ENCODE results near the gene RBM45.
"Not testable (repeated sequence)": the region's sequence is repeated elsewhere in the genome, so short reads cannot be mapped to it uniquely, and the experiment has no call there.

RBM45 gene

DNA sequence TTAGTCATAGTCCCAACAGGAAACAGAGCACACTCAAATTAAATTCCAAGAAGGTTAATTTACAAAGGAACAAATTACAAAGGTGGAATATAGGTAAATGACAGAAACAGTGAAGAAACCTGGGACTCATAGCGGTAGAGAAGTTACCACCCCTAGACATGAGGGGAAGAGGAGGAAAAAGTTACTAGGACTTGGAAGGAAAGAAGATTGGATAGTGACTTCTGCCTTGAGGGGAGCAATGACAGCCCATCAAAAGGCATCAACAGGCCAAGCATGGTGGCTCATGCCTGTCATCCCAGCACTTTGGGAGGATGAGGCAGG, 37.3 kb upstream of the RBM45 start:
- Histone ChIP-seq H3K4me3 (ENCODE audit: extremely low read depth, insufficient read depth, low read length, poor library complexity, severe bottlenecking) (no peak overlapping the region), H3K27ac (ENCODE audit: low read depth, low read length, severe bottlenecking) (peak overlapping the region; percentile 10), H3K4me1 (ENCODE audit: control insufficient read depth, insufficient read depth, low read length, poor library complexity, severe bottlenecking) (peaks cover 19% of the 10 kb centered on the region), H3K9me3 (ENCODE audit: control insufficient read depth, low read length) (no peaks in the 10 kb centered on the region), H3K36me3 (ENCODE audit: control insufficient read depth, insufficient read depth, low read length) (no peaks in the 10 kb centered on the region)
- WGBS, 2 experiments (ENCODE audit: insufficient coverage in 2 of 2): 93 to 100% methylated on average over 1 of the region's 1 CpG

DNA sequence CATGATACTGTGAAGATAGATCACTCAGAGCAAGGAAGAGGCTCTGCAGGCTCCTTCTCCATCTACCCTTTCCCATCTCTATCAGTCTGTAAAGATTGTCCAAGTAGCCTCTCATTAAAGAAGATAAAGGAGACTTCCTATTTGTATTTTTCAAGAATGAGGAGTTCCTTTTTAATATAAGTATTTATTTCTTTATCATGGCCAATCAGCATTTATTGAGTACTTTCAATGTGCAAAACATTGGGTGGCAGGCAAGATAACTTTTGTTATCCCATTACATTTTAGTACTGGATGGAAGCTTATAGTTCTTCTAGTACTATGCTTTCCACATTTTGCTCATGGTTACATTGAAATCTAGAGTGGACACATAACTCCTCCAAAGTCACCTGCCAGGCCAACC, 36.1 kb upstream of the RBM45 start:
- H3K4me3 ChIP-seq (ENCODE audit: extremely low read depth, insufficient read depth, low read length, poor library complexity, severe bottlenecking): no peak overlapping the region
- H3K4me1 ChIP-seq (ENCODE audit: control insufficient read depth, insufficient read depth, low read length, poor library complexity, severe bottlenecking): peaks cover 18% of the 10 kb centered on the region
- no peaks in the 10 kb centered on the region for H3K9me3 ChIP-seq (ENCODE audit: control insufficient read depth, low read length)
- no peaks in the 10 kb centered on the region for H3K36me3 ChIP-seq (ENCODE audit: control insufficient read depth, insufficient read depth, low read length)
- H3K27ac ChIP-seq (ENCODE audit: low read depth, low read length, severe bottlenecking): no peak overlapping the region

DNA sequence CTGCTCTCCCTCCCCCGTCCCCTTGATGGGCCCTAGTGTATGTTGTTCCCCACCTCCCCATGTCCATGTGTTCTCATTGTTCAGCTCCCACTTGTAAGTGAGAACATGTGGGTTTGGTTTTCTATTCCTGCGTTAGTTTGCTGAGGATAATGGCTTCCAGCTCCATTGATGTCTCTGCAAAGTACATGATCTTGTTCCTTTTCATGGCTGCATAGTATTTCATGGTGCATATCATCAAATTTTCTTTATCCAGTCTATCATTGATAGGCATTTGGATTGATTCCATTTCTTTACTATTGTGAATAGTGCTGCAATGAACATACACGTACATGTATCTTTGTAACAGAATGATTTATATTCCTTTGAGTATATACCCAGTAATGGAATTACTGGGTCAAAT, 33.0 kb upstream of the RBM45 start:
- WGBS, 2 experiments (ENCODE audit: insufficient coverage in 2 of 2): no CpG with 5 or more reads among the region's 3 CpGs
- not testable (repeated sequence) for H3K4me1 ChIP-seq (ENCODE audit: control insufficient read depth, insufficient read depth, low read length, poor library complexity, severe bottlenecking); H3K27ac ChIP-seq (ENCODE audit: low read depth, low read length, severe bottlenecking)

DNA sequence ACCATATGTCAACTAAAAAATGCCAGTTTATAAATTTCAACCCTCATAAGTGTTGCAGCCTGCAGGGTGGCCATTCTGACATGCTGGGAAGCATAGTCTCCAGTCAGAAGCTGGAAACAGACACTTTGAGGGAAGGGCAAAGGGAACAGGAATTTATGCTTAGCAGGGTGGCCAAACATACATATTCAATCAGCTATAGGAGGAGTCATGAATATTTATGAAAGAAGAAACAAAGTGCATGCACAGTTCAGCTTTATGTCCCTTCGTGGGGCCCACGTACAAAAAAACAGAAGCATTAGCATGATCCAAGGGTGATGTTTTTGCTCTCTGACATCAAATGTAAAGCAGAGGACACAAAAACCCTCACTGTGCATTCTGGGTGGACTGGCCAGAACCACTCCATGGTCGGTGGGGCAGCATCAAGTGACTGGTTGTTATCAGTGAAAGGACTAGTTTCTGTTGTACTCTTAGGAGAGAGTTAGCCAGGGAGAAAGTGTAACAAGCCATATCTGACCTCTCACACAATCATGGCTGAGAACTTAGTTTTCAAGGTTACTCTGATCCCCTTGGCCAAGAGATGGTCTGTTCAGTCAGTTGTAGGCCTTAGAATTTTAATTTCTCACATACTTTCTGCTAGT, 29.7 kb upstream of the RBM45 start:
- WGBS, 2 experiments (ENCODE audit: insufficient coverage in 2 of 2): 62 to 90% methylated on average over 2 to 3 of the region's 3 CpGs
- no peaks in the 10 kb centered on the region for H3K4me1 ChIP-seq (ENCODE audit: control insufficient read depth, insufficient read depth, low read length, poor library complexity, severe bottlenecking)

More for the DNA sequence above, 33.0 kb upstream of the RBM45 start:
- not testable (repeated sequence) for H3K9me3 ChIP-seq (ENCODE audit: control insufficient read depth, low read length); H3K4me3 ChIP-seq (ENCODE audit: extremely low read depth, insufficient read depth, low read length, poor library complexity, severe bottlenecking); H3K36me3 ChIP-seq (ENCODE audit: control insufficient read depth, insufficient read depth, low read length)

DNA sequence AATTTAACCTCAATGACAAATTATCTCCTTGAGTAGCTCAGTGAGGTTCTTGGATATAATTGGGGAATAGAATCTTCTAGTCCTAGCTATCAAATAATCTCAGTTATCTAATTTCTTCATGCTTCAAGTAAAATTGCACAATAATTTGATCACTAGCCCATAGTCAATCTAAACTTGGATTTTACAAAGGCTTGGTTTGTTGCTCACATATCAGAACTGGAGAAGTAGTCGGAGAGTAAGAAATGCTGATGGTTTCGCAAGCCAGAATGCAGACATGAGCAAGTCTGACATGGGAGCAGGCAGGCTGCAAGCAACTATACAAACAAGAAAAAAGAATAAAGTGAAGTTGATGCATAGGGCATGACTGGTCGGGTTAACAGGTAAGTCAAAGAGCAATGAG, 28.0 kb upstream of the RBM45 start:
- 83 to 100% methylated on average over 1 of the region's 3 CpGs for WGBS, 2 experiments (ENCODE audit: insufficient coverage in 2 of 2)
- Histone ChIP-seq H3K4me1 (ENCODE audit: control insufficient read depth, insufficient read depth, low read length, poor library complexity, severe bottlenecking) (no peaks in the 10 kb centered on the region), H3K4me3 (ENCODE audit: extremely low read depth, insufficient read depth, low read length, poor library complexity, severe bottlenecking) (no peak overlapping the region), H3K9me3 (ENCODE audit: control insufficient read depth, low read length) (no peaks in the 10 kb centered on the region), H3K36me3 (ENCODE audit: control insufficient read depth, insufficient read depth, low read length) (no peaks in the 10 kb centered on the region), H3K27ac (ENCODE audit: low read depth, low read length, severe bottlenecking) (no peak overlapping the region)

More for the DNA sequence above, 29.7 kb upstream of the RBM45 start:
- no peak overlapping the region for H3K4me3 ChIP-seq (ENCODE audit: extremely low read depth, insufficient read depth, low read length, poor library complexity, severe bottlenecking)
- H3K9me3 ChIP-seq (ENCODE audit: control insufficient read depth, low read length): no peaks in the 10 kb centered on the region
- no peak overlapping the region for H3K27ac ChIP-seq (ENCODE audit: low read depth, low read length, severe bottlenecking)
- H3K36me3 ChIP-seq (ENCODE audit: control insufficient read depth, insufficient read depth, low read length): no peaks in the 10 kb centered on the region

DNA sequence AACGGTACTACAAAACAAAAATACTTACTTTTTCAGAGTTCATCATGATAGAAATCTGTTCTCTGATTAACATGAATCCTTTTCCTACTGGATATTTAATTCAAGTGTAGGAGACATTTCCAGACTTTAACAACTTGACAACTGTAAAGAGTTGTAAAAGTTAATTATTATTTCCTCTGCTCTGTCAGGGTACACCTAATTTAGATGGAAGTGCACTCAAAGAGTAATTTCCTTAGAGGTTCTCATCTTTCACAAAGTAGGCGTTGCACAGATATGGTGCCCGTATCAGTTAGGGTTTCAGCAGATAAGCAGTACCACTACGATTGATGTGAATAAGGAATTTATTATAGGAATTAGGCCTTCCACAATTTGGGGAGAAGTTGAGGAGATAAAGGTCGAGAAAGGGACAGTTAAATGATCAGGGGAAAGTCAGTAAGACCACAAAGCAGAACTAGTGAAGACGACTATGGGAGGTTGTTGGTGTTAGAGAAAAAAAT, 23.4 kb upstream of the RBM45 start:
- H3K4me3 ChIP-seq (ENCODE audit: extremely low read depth, insufficient read depth, low read length, poor library complexity, severe bottlenecking): no peak overlapping the region
- no peaks in the 10 kb centered on the region for H3K4me1 ChIP-seq (ENCODE audit: control insufficient read depth, insufficient read depth, low read length, poor library complexity, severe bottlenecking)
- whole genome bisulfite sequencing, 2 experiments (ENCODE audit: insufficient coverage in 2 of 2): 82 to 97% methylated on average over 4 of the region's 6 CpGs
- H3K9me3 ChIP-seq (ENCODE audit: control insufficient read depth, low read length): no peaks in the 10 kb centered on the region
- no peaks in the 10 kb centered on the region for H3K36me3 ChIP-seq (ENCODE audit: control insufficient read depth, insufficient read depth, low read length)
- H3K27ac ChIP-seq (ENCODE audit: low read depth, low read length, severe bottlenecking): no peak overlapping the region

DNA sequence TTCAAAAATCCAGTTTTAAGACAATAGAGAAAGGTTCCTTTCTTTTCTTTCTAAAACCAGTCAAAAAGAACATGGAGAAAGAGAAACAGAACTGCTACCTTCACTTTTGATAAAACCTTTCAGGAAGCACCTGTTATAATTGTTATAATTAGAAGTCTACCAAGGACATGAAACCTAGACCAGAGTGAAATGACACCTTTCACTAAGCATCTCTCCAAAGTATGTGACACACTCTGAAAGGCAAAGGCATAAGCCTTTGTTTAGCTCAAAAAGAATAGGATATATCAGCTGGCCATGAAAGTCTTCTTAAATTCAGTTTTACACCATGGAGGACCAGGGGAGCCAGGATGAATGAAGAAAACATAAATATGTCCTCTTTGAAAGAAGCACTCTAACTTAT, 18.8 kb upstream of the RBM45 start:
- H3K9me3 ChIP-seq (ENCODE audit: control insufficient read depth, low read length): no peaks in the 10 kb centered on the region
- H3K4me3 ChIP-seq (ENCODE audit: extremely low read depth, insufficient read depth, low read length, poor library complexity, severe bottlenecking): no peak overlapping the region
- H3K4me1 ChIP-seq (ENCODE audit: control insufficient read depth, insufficient read depth, low read length, poor library complexity, severe bottlenecking): no peaks in the 10 kb centered on the region
- H3K27ac ChIP-seq (ENCODE audit: low read depth, low read length, severe bottlenecking): no peak overlapping the region
- H3K36me3 ChIP-seq (ENCODE audit: control insufficient read depth, insufficient read depth, low read length): no peaks in the 10 kb centered on the region

DNA sequence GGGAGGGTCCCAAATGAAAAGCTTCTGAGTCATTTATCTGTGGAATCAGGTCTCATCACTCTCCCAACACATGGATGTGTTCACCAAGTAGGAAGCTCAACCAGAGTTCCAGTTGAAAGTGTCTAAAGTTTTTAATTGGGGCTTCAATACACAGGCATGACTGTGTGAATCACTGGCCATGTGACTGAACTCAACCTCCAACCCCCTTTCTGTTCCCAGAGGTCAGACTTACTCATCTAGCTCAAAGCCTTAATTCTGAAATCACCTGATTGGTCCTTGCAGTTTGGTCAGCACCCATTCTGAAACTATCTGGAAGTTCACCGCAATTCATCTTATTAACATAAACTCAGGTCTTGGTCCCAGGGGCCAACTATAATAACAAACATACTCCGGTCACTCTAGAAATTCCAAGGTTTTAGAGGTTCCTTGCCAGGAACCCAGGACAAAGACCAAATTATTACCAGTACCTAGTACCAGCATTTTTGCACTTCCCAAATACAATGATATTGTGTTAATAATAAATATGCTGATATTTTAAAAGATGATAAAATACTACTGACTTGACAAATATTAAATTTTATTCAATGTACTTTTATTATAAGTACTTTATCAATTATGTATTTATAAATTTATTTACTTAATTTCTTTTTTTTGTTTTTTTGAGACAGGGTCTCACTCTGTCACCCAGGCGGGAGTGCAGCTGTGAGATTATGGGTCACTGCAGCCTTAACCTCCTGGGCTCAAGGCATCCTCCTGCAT, 10.7 kb upstream of the RBM45 start:
- Histone ChIP-seq H3K36me3 (ENCODE audit: control insufficient read depth, insufficient read depth, low read length) (no peaks in the 10 kb centered on the region), H3K9me3 (ENCODE audit: control insufficient read depth, low read length) (no peaks in the 10 kb centered on the region), H3K27ac (ENCODE audit: low read depth, low read length, severe bottlenecking) (no peak overlapping the region), H3K4me1 (ENCODE audit: control insufficient read depth, insufficient read depth, low read length, poor library complexity, severe bottlenecking) (no peaks in the 10 kb centered on the region), H3K4me3 (ENCODE audit: extremely low read depth, insufficient read depth, low read length, poor library complexity, severe bottlenecking) (no peak overlapping the region)
- WGBS, 2 experiments (ENCODE audit: insufficient coverage in 2 of 2): 91 to 100% methylated on average over 1 to 3 of the region's 3 CpGs

DNA sequence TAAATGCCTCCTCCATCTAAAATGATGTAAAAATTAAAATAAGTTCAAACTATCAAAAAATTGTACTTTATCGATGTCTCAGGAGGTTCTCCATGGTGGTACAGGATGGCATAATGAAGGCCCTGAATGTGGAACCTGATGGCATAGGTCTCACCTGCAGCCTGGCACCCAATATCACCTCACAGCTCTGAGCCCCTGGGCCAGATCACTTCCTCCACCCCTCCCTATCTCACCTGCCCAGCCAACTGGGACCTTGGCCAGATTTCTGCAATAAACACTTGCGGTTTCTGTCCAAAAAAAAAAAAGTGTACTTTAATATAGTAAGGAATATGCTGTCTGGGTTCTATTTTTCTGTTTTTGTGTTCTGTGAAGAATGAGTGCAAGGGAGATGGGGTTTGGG, 6.7 kb upstream of the RBM45 start:
- Histone ChIP-seq H3K9me3 (ENCODE audit: control insufficient read depth, low read length) (no peaks in the 10 kb centered on the region), H3K27ac (ENCODE audit: low read depth, low read length, severe bottlenecking) (no peak overlapping the region), H3K36me3 (ENCODE audit: control insufficient read depth, insufficient read depth, low read length) (no peaks in the 10 kb centered on the region), H3K4me1 (ENCODE audit: control insufficient read depth, insufficient read depth, low read length, poor library complexity, severe bottlenecking) (no peaks in the 10 kb centered on the region), H3K4me3 (ENCODE audit: extremely low read depth, insufficient read depth, low read length, poor library complexity, severe bottlenecking) (no peak overlapping the region)
- 100% methylated on average over 1 of the region's 2 CpGs; no CpG with 5 or more reads in 1 of the 2 experiments for WGBS, 2 experiments (ENCODE audit: insufficient coverage in 2 of 2)

DNA sequence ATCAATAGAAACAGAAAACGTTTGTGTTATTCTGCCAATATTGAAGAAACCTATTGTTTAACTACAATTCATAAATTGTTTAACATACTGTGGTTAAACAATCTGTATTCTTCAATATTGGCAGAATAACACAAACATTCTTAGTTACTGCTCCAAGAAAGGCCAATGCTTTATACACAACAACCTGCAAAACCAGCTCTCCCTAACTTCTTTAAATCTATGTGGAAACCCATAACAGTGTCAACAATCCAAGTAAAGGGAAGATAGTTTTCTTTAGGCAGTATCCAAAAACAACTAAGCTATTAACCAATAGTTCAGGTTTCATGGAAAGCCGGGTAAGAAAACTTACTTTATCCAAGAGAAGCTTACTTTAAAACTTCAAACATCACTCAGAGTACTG, 6.2 kb upstream of the RBM45 start:
- 78% methylated on average over 1 of the region's 2 CpGs; no CpG with 5 or more reads in 1 of the 2 experiments for WGBS, 2 experiments (ENCODE audit: insufficient coverage in 2 of 2)
- no peaks in the 10 kb centered on the region for H3K36me3 ChIP-seq (ENCODE audit: control insufficient read depth, insufficient read depth, low read length)
- H3K9me3 ChIP-seq (ENCODE audit: control insufficient read depth, low read length): no peaks in the 10 kb centered on the region
- no peak overlapping the region for H3K4me3 ChIP-seq (ENCODE audit: extremely low read depth, insufficient read depth, low read length, poor library complexity, severe bottlenecking)
- H3K4me1 ChIP-seq (ENCODE audit: control insufficient read depth, insufficient read depth, low read length, poor library complexity, severe bottlenecking): no peaks in the 10 kb centered on the region
- no peak overlapping the region for H3K27ac ChIP-seq (ENCODE audit: low read depth, low read length, severe bottlenecking)

DNA sequence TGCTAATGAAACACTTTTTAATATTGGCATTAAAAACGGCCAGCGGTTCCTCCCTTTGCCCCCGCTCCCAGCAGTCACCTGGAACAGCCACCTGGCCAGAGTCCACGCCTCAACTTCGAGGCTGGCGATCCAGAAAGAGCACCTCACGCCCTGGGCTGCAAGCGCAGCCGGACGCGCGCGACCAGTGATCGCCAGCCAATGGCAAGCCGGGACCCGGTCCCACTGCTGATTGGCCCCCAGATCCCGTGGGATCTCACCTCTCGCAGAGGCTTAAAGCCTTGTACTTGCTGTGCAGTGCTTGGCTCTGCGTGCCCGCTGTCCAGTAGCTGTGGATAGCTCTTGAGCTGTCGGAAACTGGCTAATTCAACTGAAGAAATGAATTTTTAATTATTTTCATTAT, 4.1 kb upstream of the RBM45 start:
- Histone ChIP-seq H3K27ac (ENCODE audit: low read depth, low read length, severe bottlenecking) (no peak overlapping the region), H3K9me3 (ENCODE audit: control insufficient read depth, low read length) (no peaks in the 10 kb centered on the region), H3K4me3 (ENCODE audit: extremely low read depth, insufficient read depth, low read length, poor library complexity, severe bottlenecking) (no peak overlapping the region), H3K36me3 (ENCODE audit: control insufficient read depth, insufficient read depth, low read length) (no peaks in the 10 kb centered on the region), H3K4me1 (ENCODE audit: control insufficient read depth, insufficient read depth, low read length, poor library complexity, severe bottlenecking) (no peaks in the 10 kb centered on the region)
- WGBS, 2 experiments (ENCODE audit: insufficient coverage in 2 of 2): 85 to 91% methylated on average over 12 to 18 of the region's 21 CpGs
